ENCODE results near the gene TBP. TPM values are rescaled to one million over a fixed set of nuclear protein-coding genes. Genes with fewer than 3 reads are reported as not detected.

TBP gene
- total and polyA plus RNA-seq, 2 donors (not counting 1 experiment from before 2014, with no cell fraction given): 21.0 to 24.7 TPM

DNA sequence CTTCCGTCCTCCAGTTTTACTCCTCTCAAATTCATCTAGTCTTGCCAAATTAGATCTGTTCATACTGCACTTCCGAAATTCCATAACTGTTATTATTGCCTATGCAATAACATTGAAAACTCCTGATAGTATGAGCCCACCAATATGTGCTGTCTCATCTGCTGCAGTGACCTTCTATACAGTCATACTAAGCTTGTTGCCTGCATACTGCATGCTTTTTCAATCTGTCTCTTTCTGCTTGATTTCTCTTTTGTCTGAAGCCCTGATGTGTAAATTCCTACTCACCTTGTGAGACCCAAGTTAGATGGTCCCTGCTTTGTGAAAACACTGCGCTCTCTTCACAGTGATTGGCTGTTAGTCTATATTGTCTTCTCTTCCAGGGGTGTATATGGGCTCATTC lies 1.1 kb downstream of the TBP start:
- ATAC-seq (ENCODE audit: low read depth): no peak
- no peak overlapping the region for H2AFZ ChIP-seq (ENCODE audit: insufficient read depth, low read depth, low read length, poor library complexity, severe bottlenecking)
- H3K79me2 ChIP-seq (ENCODE audit: control insufficient read depth, insufficient read depth, low read length): peaks cover 83% of the 10 kb centered on the region
- H3K27ac ChIP-seq (ENCODE audit: low read length in 2 of 2): no peak overlapping the region
- peaks cover 27 to 28% of the 10 kb centered on the region in 2 donors for H3K4me1 ChIP-seq (ENCODE audit: control insufficient read depth in 2 of 2, insufficient read depth in 2 of 2, low read length in 2 of 2)
- Mint-ChIP-seq H3K27ac (no peak overlapping the region), H3K4me1 (peaks cover 21% of the 10 kb centered on the region), H3K9me3 (ENCODE audit: insufficient read depth) (no peaks in the 10 kb centered on the region), H3K4me3 (no peak overlapping the region), H3K27me3 (no peaks in the 10 kb centered on the region)
- no peaks in the 10 kb centered on the region for H3K27me3 ChIP-seq (replicated peaks in 1 of 4; ENCODE audit: control extremely low read depth in 1 of 4, control insufficient read depth in 3 of 4, insufficient read depth in 4 of 4, low read length in 3 of 4)
- CTCF ChIA-PET: no interaction called here
- intact Hi-C loops (cut with micrococcal nuclease): no loop called here
- peak overlapping the region in 2 of 5 experiments; percentile 71 to 86 for H3K4me3 ChIP-seq (ENCODE audit: control extremely low read depth in 1 of 5, extremely low read depth in 1 of 5, insufficient read depth in 1 of 5, low read depth in 2 of 5, low read length in 4 of 5)
- H3K4me2 ChIP-seq (replicated peaks; ENCODE audit: low read depth, low read length, poor library complexity, severe bottlenecking): peak overlapping the region; percentile 89
- no peak for DNase-seq
- POLR2A ChIA-PET: no interaction called here
- peak overlapping the region; percentile 90 for H3K9ac ChIP-seq (ENCODE audit: low read length)
- no peak for TF ChIP-seq CTCF (IDR thresholded peaks at IDR 0.05)
- no peak for TF ChIP-seq EZH2 (IDR thresholded peaks at IDR 0.05; ENCODE audit: borderline replicate concordance, insufficient read depth, low read depth, low read length, poor library complexity, severe bottlenecking)
- peaks cover 20% of the 10 kb centered on the region for H4K20me1 ChIP-seq (ENCODE audit: control insufficient read depth, insufficient read depth, low read length, poor library complexity, severe bottlenecking)
- H3K36me3 ChIP-seq (replicated peaks in 1 of 2; ENCODE audit: control extremely low read depth in 1 of 2, control insufficient read depth in 1 of 2, extremely low read depth in 1 of 2, insufficient read depth in 2 of 2, low read length in 1 of 2): peaks cover 0 to 17% of the 10 kb centered on the region in 2 experiments
- 33% methylated on average over 2 of the region's 3 CpGs for WGBS (ENCODE audit: insufficient coverage)
- H3K9me3 ChIP-seq (ENCODE audit: control extremely low read depth in 1 of 3, control insufficient read depth in 2 of 3, insufficient read depth in 1 of 3, low read length in 2 of 3): peaks cover 0 to 3% (median 0%) of the 10 kb centered on the region in 3 donors

DNA sequence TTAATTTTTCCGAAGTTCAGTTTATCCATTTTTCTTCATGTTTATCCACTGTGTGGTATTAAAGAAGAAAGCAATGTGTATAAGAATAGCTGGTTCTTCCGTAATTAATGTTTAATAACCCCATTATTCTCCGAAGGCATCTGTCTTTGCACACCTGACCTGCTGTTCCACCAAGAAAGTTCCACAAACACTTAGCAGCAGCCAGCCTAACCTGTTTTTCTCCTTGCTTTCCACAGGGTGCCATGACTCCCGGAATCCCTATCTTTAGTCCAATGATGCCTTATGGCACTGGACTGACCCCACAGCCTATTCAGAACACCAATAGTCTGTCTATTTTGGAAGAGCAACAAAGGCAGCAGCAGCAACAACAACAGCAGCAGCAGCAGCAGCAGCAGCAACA lies 7.4 kb downstream of the TBP start:
- no peak overlapping the region for H2AFZ ChIP-seq (ENCODE audit: insufficient read depth, low read depth, low read length, poor library complexity, severe bottlenecking)
- Mint-ChIP-seq H3K27me3 (no peaks in the 10 kb centered on the region), H3K4me3 (no peak overlapping the region), H3K27ac (no peak overlapping the region), H3K9me3 (ENCODE audit: insufficient read depth) (no peaks in the 10 kb centered on the region), H3K4me1 (peaks cover 8% of the 10 kb centered on the region)
- POLR2A ChIA-PET: no interaction called here
- peaks cover 9 to 53% of the 10 kb centered on the region in 2 experiments for H3K36me3 ChIP-seq (replicated peaks in 1 of 2; ENCODE audit: control extremely low read depth in 1 of 2, control insufficient read depth in 1 of 2, extremely low read depth in 1 of 2, insufficient read depth in 2 of 2, low read length in 1 of 2)
- no peak overlapping the region for H3K9ac ChIP-seq (ENCODE audit: low read length)
- no peak overlapping the region for H3K27ac ChIP-seq (ENCODE audit: low read length in 2 of 2)
- H3K79me2 ChIP-seq (ENCODE audit: control insufficient read depth, insufficient read depth, low read length): peaks cover 67% of the 10 kb centered on the region
- no peak for TF ChIP-seq CTCF (IDR thresholded peaks at IDR 0.05)
- no peak for TF ChIP-seq EZH2 (IDR thresholded peaks at IDR 0.05; ENCODE audit: borderline replicate concordance, insufficient read depth, low read depth, low read length, poor library complexity, severe bottlenecking)
- CTCF ChIA-PET: no interaction called here
- no peaks in the 10 kb centered on the region for H3K27me3 ChIP-seq (replicated peaks in 1 of 4; ENCODE audit: control extremely low read depth in 1 of 4, control insufficient read depth in 3 of 4, insufficient read depth in 4 of 4, low read length in 3 of 4)
- peaks cover 23% of the 10 kb centered on the region for H4K20me1 ChIP-seq (ENCODE audit: control insufficient read depth, insufficient read depth, low read length, poor library complexity, severe bottlenecking)
- no peak for ATAC-seq (ENCODE audit: low read depth)
- DNase-seq: no peak
- H3K4me3 ChIP-seq (ENCODE audit: control extremely low read depth in 1 of 5, extremely low read depth in 1 of 5, insufficient read depth in 1 of 5, low read depth in 2 of 5, low read length in 4 of 5): no peak overlapping the region
- intact Hi-C loops (cut with micrococcal nuclease): no loop called here
- no peaks in the 10 kb centered on the region for H3K4me1 ChIP-seq (ENCODE audit: control insufficient read depth in 2 of 2, insufficient read depth in 2 of 2, low read length in 2 of 2)
- WGBS (ENCODE audit: insufficient coverage): 100% methylated on average over 2 of the region's 4 CpGs
- no peaks in the 10 kb centered on the region for H3K9me3 ChIP-seq (ENCODE audit: control extremely low read depth in 1 of 3, control insufficient read depth in 2 of 3, insufficient read depth in 1 of 3, low read length in 2 of 3)
- H3K4me2 ChIP-seq (replicated peaks; ENCODE audit: low read depth, low read length, poor library complexity, severe bottlenecking): no peak overlapping the region

All from B cell (primary cell).